Islet precursor cell (in vitro differentiated cells): ENCODE data around the gene PTGS1.
"Not testable (repeated sequence)": the region's sequence is repeated elsewhere in the genome, so short reads cannot be mapped to it uniquely, and the experiment has no call there.

Experiments used
- DNase-seq: peaks from one replicate; pipeline ENCODE4 v3.0.0-alpha.2; 2018

Gene PTGS1

DNA sequence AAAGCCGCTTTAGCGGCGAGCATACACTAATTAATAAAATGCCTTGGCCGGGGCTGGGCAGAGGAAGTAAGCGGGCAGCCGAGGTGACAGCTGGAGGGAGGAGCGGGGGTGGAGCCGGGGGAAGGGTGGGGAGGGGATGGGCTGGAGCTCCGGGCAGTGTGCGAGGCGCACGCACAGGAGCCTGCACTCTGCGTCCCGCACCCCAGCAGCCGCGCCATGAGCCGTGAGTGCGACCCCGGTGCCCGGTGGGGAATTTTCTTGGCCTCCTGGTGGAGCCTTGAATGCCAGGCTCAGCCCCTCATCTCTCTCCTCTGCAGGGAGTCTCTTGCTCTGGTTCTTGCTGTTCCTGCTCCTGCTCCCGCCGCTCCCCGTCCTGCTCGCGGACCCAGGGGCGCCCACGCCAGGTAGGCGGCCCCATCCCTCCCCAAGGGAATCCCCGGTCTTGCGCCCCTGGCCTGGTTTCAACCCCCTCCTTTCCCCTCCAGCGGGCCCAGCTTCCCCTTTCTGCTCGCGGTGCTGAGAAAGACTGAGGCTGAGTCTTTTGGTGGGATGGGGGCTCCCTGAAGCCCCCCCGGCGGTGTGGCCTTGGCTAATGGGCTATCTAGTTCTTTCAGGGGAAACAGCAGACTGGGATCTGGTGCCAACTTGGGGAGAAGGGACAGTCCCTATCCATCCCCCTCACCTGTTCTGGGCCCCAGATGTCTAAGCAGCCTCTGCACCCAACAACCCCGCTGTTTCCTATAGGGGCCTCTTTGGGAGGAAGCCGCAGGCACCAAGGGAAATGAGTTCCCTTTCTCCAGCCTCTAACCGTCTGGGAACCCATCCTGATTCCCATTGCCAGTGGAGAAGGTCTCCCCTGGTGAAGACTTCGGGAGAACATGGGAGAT, at the start of gene PTGS1:
PTGS1 (plus strand) TSS at position 156 of the 887 bp plus-strand sequence; CDS start at position 217, 61 bp downstream.
- DNase-seq = no peak

- DNase-seq = no peak
Observed at GRCh38 chr9:122322553-122322952, 48.3 kb upstream of the PTGS1 start.

DNA sequence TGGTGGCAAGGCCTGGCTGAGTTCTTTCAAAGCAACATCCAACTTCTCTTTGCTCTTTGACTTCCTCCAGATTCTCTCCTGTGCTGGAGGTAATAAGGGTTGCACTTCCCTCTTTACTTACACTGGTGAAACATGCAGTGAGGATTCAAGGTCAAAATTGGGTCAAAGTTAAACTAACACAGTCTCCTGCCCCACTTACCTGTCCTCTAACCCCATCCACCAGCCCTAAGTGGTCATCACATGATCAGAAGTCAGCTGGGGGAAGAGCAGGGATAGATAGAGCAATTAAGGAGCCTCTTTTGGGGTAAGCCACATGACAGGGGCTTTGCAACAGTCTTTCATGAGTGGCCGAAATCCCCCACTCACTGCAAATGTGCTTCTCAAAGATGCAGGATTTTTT, 46.2 kb upstream of the PTGS1 start:
- not testable (repeated sequence) for DNase-seq

DNA sequence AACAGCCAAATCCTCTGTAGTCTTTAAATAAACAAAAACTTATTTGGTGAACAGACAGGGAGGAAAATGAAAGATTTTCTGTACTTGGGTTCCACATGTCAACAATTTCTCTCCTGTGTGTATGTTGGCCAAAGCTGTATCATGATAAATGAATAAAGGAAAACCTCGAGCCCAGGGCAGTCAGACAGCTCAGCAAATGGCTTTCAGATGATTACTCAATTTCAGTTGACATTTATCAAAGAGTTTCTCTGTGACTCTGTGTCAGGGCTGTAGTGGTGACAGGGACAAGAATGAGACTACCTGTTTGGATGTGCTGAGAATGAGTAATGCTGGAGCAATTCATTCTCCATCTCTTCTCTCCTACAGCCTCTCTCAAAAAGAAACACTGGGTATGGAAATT, 45.7 kb upstream of the PTGS1 start:
- no peak for DNase-seq

- no peak for DNase-seq
Observed at GRCh38 chr9:122327175-122327574, 43.6 kb upstream of the PTGS1 start.

- no peak for DNase-seq
Observed at GRCh38 chr9:122329597-122329996, 41.2 kb upstream of the PTGS1 start.

DNA sequence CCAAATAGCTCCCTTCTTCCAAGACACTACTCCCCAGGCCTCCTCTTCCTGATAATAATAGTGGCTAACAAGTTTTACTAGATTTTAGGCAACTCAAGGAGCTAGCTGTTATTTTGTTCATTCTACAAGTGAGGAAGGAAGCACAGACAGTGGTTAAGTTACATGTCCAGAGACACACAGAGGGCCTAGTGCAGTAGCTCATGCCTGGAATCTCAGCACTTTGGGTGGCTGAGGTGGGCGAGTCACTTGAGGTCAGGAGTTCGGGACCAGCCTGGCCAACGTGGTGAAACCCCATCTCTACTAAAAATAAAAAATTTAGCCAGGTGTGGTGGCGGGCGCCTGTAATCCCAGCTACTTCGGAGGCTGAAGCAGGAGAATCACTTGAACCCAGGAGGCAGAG, 40.4 kb upstream of the PTGS1 start:
- not testable (repeated sequence) for DNase-seq

- DNase-seq = no peak
Observed at GRCh38 chr9:122331523-122331927, 39.3 kb upstream of the PTGS1 start.

DNA sequence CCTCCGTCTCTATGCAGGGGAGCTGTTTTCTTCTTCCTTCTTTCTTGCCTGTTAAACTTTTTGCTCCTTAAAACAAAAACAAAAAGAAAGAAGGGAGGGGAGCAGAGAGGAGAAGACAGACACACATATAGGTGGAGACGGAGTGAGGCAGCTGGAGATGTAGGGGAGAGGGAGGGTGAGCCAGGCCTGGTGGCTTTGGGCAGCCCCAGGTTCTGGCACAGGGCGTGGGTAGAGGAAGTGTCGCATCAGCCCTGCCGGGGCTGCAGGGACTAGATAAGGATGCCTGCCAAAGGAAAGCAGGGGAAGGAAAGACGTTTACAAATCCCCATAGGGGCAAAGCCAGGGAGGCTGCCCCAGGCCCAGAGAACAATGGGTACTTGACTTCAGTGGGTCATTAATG, 38.7 kb upstream of the PTGS1 start:
- no peak for DNase-seq

DNA sequence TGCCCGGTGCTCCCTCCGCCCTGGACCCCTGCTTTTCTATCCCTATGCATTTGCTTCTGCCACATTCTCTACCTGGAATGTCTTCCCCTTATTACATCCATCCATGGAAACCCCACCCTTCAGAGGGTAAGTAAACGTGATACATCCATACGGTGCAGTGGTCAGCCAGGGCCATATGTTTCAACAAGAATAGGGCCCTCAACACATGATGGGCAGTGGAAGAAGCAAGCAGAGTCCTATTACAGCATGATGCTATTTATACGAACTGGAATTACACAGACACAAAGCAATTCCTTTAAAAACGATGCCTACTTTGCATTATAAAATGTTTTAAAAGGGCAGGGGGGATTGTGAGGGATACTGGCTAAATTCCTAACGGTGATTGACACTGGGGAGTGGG, 38.2 kb upstream of the PTGS1 start:
- DNase-seq = no peak

DNA sequence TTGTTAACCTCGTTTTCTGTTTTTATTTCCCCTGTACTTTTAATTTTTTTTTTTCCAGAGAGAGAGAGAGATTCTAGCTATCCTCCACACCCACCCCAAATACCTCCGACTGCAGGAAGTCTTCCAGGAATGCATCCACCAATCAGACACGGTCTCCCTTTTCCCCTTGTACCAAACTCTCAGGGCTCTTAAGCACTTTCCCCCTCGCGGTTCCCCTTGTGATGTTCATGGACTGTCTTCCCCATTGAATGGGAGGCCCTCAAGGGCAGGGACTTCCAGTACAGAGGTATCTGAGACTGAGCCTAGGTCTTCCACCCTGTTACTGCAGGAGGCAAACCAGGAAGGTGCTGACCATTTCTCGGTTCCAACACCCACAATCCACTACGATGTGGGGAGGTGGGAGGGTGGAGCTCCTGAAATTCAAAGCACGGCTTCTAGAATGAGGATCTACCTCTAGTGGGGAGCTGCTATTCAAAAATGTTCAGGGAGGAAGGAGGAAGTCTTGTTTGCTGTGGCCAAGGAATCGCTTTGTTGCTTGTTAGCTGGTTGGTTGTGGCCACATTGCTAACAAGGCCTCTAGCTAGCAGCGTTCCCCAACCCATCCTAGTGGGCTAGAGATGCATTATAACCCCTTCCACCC, 37.5 kb upstream of the PTGS1 start:
- peak; percentile 12 for DNase-seq

DNA sequence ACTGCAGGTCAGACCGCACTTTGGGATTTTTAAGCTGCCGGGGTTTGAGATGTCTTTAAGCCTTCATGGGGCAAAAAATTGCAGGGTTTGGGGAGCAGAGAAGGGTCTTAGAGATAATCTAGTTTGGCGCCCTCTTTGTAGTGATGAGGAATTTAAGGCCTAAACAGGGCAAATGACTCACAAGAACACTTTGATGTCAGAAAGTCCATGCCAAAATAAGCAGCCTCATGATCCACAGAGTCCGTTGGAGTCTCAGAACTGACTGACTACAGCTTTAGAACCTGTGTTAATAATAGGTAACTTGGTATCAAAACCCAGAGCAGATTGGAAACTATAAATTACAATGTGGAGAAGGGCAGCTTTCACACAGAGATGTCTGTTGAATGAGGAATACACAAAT, 35.9 kb upstream of the PTGS1 start:
- DNase-seq = no peak

GRCh38 chr9:122336189-122336588, 34.6 kb upstream of the PTGS1 start:
- DNase-seq = no peak

- DNase-seq = no peak
Observed at GRCh38 chr9:122336866-122337555, 33.8 kb upstream of the PTGS1 start.

DNA sequence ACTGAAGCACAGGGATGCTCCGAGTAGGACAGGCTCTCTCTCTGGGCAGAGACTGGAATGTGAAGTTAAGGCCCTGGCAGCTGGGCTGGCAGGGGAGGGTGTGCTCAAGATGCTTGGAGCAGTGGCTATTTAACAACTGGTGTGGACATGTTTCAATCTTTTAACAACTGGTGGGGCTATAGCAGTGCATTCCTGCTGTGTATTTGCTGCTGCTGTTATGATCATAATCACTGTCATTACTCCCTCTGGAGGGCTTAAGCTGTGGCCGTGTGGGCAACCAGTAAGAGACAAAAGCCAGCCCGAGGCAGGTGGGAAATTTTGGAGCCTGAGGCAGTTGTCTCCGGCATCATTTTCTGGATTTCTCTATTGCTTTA, 33.3 kb upstream of the PTGS1 start:
- no peak for DNase-seq

DNA sequence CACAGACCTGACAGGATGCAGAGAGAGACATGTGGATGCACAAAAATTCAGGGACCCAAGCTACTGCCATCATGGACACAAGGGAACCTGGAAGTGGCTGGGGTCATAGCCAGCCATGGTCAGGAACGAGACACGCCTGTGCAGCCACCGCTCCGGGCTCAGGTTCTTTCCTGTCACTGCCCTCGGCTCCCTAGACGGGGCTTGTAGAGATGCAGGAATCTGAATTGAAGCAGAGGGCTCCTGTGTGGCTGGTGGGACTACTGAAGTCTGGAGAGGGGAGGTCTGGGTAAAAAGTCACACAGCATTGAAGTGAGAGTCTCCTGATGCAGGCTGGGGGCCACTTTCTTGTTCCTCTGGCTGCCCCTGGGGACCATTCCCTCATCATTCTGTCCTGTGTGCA, 32.3 kb upstream of the PTGS1 start:
- no peak for DNase-seq

GRCh38 chr9:122338994-122339393, 31.8 kb upstream of the PTGS1 start:
- peak; percentile 35 for DNase-seq

GRCh38 chr9:122339579-122339978, 31.2 kb upstream of the PTGS1 start:
- DNase-seq = no peak

DNA sequence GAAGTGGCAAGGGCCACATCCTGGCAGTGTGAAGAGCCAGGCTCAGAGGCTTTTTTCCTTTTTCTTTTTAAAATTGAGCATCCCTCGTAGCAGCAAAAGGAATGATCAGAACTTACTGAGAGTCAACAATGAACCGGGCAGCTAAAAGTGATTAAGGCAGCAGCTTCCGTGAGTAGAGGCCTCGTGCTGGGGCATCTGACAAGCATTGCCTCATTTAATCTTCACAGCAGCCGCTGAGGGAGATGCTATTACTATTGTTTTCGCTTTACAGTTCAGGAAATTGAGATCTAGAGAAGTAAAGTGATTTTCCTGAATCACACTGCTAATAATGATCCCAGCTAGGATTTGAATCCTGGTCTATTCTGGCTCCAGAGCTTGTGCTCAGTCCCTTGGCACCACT, 30.7 kb upstream of the PTGS1 start:
- no peak for DNase-seq

- no peak for DNase-seq
Observed at GRCh38 chr9:122342323-122343050, 28.3 kb upstream of the PTGS1 start.

DNA sequence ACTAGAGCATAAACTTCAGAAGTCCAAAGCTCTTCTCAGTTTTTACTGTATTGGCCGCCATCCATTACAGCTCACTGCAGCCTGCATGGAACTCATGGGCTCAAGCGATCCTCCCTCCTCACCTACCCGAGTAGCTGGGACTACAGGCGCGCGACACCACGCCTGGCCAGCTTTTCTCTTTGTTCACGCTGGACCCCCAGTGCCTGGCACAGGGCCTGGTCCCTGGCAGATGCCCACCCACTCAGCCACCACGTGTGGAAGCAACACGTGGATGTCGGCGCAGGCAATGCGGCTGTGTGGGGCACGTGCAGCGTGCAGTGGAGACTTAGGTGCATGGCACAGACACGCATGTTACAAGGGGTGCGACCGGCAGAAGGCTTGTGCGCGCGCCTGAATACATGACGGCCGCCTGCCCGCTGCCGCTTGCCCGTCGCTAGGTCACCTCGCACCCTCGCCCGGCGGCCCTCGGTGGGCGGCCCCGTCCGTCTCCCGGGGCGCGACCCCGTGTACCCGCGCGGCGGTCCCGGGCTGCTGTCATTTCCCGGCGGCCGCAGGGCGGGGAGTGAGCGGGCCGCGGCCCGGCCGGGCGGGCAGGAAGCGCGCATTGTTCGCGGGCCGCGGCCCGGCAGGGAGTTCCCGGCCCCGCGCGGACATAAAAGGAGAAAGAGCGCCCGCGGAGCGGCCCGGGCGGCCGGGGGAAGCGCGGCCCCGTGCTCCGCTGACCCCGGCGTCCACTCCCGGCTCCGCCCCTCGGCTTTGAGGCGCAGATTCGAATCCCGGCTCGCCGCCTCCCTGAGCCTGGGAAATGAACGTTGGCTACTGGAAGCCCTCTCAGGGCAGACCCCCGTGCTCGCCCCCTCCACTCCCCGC, 24.1 kb upstream of the PTGS1 start:
- peak; percentile 66 for DNase-seq
